H4 (cell line): ENCODE data around the gene C5orf58. TPM values are rescaled to one million over a fixed set of nuclear protein-coding genes. Genes with fewer than 3 reads are reported as not detected.
A peak's percentile ranks its signal among the peaks of the same experiment; 100 is the strongest.
"Not testable (repeated sequence)": the region's sequence is repeated elsewhere in the genome, so short reads cannot be mapped to it uniquely, and the experiment has no call there.

Source experiments
- DNase-seq: peaks from one replicate; pipeline ENCODE4 v3.0.0-alpha.2; 2015; ENCODE audit warnings: low spot score
- total RNA-seq: library from RNA; depleted of rRNA; stranded (reverse); fragments of >200 nt; shearing (Covaris generic); gene quantifications from 2 replicates; pipeline ENCODE4 v1.2.3, GENCODE V29; 2014

Gene C5orf58
- total RNA-seq, 1 experiment from 2014 or later: not detected

- DNase-seq: no peak
Measured at GRCh38 chr5:170223906-170224305, 8.9 kb upstream of the C5orf58 start.

- DNase-seq: peak; percentile 40
Measured at GRCh38 chr5:170225326-170226128, 7.3 kb upstream of the C5orf58 start.

GRCh38 chr5:170226129-170226615 lies 6.6 kb upstream of the C5orf58 start:
- DNase-seq: no peak

GRCh38 chr5:170226661-170227060 lies 6.1 kb upstream of the C5orf58 start:
- no peak for DNase-seq

GRCh38 chr5:170228762-170229435 lies 3.9 kb upstream of the C5orf58 start:
- DNase-seq: no peak

- DNase-seq: no peak
Measured at GRCh38 chr5:170233358-170233892, 640 bp downstream of the C5orf58 start.

GRCh38 chr5:170235876-170236864 lies 3.4 kb downstream of the C5orf58 start:
- no peak for DNase-seq

- DNase-seq: no peak
Measured at GRCh38 chr5:170238456-170239196, 5.8 kb downstream of the C5orf58 start.

- DNase-seq: not testable (repeated sequence)
Measured at GRCh38 chr5:170245436-170245835, 12.7 kb downstream of the C5orf58 start.

GRCh38 chr5:170246126-170246870 lies 13.5 kb downstream of the C5orf58 start:
- DNase-seq: no peak

GRCh38 chr5:170247363-170247762 lies 14.6 kb downstream of the C5orf58 start:
- DNase-seq: no peak

- no peak for DNase-seq
Measured at GRCh38 chr5:170248172-170248930, 15.6 kb downstream of the C5orf58 start.

GRCh38 chr5:170248931-170249227 lies 16.1 kb downstream of the C5orf58 start:
- DNase-seq: not testable (repeated sequence)

- DNase-seq: no peak
Measured at GRCh38 chr5:170249355-170249754, 16.6 kb downstream of the C5orf58 start.

- DNase-seq: no peak
Measured at GRCh38 chr5:170250810-170251317, 18.1 kb downstream of the C5orf58 start.

GRCh38 chr5:170251462-170251861 lies 18.7 kb downstream of the C5orf58 start:
- DNase-seq: no peak

- DNase-seq: no peak
Measured at GRCh38 chr5:170252109-170252508, 19.3 kb downstream of the C5orf58 start.

- no peak for DNase-seq
Measured at GRCh38 chr5:170252720-170253350, 20.1 kb downstream of the C5orf58 start.

GRCh38 chr5:170254056-170254455 lies 21.3 kb downstream of the C5orf58 start:
- DNase-seq: peak; percentile 59
